MM.1S (cell line): ENCODE measurements around the gene TIMM21.

Experiments used
- DNase-seq: peaks from one replicate; pipeline ENCODE4 v3.0.0-alpha.2; 2015
- H2AFZ ChIP-seq: fragments of 300-600 bp; sonication (generic); 2 replicates; pipeline ENCODE4 v1.6.0; 2016; ENCODE audit warnings: antibody characterized with exemption, low read length
- H3F3A ChIP-seq: fragments of 300-600 bp; sonication (generic); 2 replicates; pipeline ENCODE4 v1.6.1; 2016; ENCODE audit warnings: mild to moderate bottlenecking, antibody characterized with exemption, low read length, moderate library complexity, mixed read lengths; ENCODE audit not compliant: insufficient read depth
- H3K27ac ChIP-seq: fragments of 300-600 bp; sonication (generic); 2 replicates; pipeline ENCODE4 v1.5.1; 2016; ENCODE audit warnings: mild to moderate bottlenecking, low read length
- H3K27me3 ChIP-seq: fragments of 300-600 bp; sonication (generic); replicated peaks from 2 replicates; pipeline ENCODE4 v1.6.0; 2016; ENCODE audit warnings: low read length; ENCODE audit not compliant: insufficient read depth
- H3K36me3 ChIP-seq: fragments of 300-600 bp; sonication (generic); replicated peaks from 2 replicates; pipeline ENCODE4 v1.6.1; 2016; ENCODE audit warnings: mild to moderate bottlenecking, low read length, mixed read lengths; ENCODE audit not compliant: insufficient read depth
- H3K4me1 ChIP-seq: fragments of 300-600 bp; sonication (generic); 2 replicates; pipeline ENCODE4 v1.6.1; 2016; ENCODE audit warnings: low read length, mixed read lengths
- H3K4me2 ChIP-seq: fragments of 300-600 bp; sonication (generic); 2 replicates; pipeline ENCODE4 v1.6.0; 2016; ENCODE audit warnings: low read depth, low read length
- H3K4me3 ChIP-seq: fragments of 300-600 bp; sonication (generic); 2 replicates; pipeline ENCODE4 v1.5.1; 2016; ENCODE audit warnings: low read length, mixed read lengths
- H3K79me2 ChIP-seq: fragments of 300-600 bp; sonication (generic); 2 replicates; pipeline ENCODE4 v1.6.1; 2016; ENCODE audit warnings: mixed run types, low read length, mixed read lengths
- H3K9ac ChIP-seq: fragments of 300-600 bp; sonication (generic); 2 replicates; pipeline ENCODE4 v1.6.1; 2016; ENCODE audit warnings: low read length, mixed read lengths
- H3K9me2 ChIP-seq: fragments of 300-600 bp; sonication (generic); replicated peaks from 2 replicates; pipeline ENCODE4 v1.6.1; 2016; ENCODE audit warnings: mild to moderate bottlenecking, low read length, mixed read lengths; ENCODE audit not compliant: insufficient read depth
- H3K9me3 ChIP-seq: fragments of 300-600 bp; sonication (generic); replicated peaks from 2 replicates; pipeline ENCODE4 v1.6.1; 2016; ENCODE audit warnings: mild to moderate bottlenecking, low read length, mixed read lengths; ENCODE audit not compliant: insufficient read depth
- H4K20me1 ChIP-seq: fragments of 300-600 bp; sonication (generic); 2 replicates; pipeline ENCODE4 v1.6.1; 2016; ENCODE audit warnings: mild to moderate bottlenecking, low read length, moderate library complexity, mixed read lengths; ENCODE audit not compliant: insufficient read depth
- EZH2 ChIP-seq: fragments of 300-600 bp; sonication (generic); optimal IDR thresholded peaks from 2 replicates; pipeline ENCODE3; 2017; ENCODE audit warnings: low read depth, mild to moderate bottlenecking, antibody characterized with exemption, low read length, mixed read lengths
- EZH2phosphoT487 ChIP-seq: fragments of 300-600 bp; sonication (generic); IDR thresholded peaks from 2 replicates; pipeline ENCODE4 v1.6.1; 2018; ENCODE audit warnings: antibody characterized with exemption, low read length
- TF ChIP-seq, protein P1 (sequence below): fragments of 300-600 bp; sonication (generic); IDR thresholded peaks from 2 replicates; pipeline ENCODE4 v1.5.1; 2016; ENCODE audit warnings: antibody characterized with exemption, low read length, mixed read lengths

TIMM21 gene

DNA sequence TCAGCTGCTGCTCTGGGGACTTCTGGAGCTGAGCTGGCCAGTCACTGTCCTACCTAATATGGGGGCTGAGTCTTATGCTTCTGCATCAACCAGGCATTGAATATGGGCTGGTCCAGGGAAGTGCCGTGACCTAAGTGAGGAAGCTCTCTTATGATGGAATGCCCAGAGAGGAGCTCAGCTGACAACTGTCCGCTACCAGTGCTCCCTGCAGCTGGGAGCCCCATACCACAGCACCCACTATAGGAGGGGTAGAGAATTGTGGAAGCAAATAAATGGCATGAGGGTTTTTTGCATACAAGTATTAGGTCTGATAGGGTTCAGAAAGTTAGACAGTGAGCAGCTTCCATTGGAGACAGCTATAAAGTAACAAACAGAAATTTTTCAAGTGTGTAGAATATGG lies 4.5 kb downstream of the TIMM21 start:
- H3K4me3 ChIP-seq, result no peak overlapping the region
- no peak overlapping the region for H2AFZ ChIP-seq
- H3K27me3 ChIP-seq, result no peaks in the 10 kb centered on the region
- H3K4me2 ChIP-seq, result no peak overlapping the region
- TF ChIP-seq, protein P1, sequence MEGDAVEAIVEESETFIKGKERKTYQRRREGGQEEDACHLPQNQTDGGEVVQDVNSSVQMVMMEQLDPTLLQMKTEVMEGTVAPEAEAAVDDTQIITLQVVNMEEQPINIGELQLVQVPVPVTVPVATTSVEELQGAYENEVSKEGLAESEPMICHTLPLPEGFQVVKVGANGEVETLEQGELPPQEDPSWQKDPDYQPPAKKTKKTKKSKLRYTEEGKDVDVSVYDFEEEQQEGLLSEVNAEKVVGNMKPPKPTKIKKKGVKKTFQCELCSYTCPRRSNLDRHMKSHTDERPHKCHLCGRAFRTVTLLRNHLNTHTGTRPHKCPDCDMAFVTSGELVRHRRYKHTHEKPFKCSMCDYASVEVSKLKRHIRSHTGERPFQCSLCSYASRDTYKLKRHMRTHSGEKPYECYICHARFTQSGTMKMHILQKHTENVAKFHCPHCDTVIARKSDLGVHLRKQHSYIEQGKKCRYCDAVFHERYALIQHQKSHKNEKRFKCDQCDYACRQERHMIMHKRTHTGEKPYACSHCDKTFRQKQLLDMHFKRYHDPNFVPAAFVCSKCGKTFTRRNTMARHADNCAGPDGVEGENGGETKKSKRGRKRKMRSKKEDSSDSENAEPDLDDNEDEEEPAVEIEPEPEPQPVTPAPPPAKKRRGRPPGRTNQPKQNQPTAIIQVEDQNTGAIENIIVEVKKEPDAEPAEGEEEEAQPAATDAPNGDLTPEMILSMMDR, result no peak; the same call in 1 of the 2 replicates
- TF ChIP-seq EZH2phosphoT487 (no peak), EZH2 (no peak)
- no peaks in the 10 kb centered on the region for H3K9me3 ChIP-seq
- H3K9ac ChIP-seq, result no peak overlapping the region
- no peak for DNase-seq
- peaks cover 16% of the 10 kb centered on the region for H3K4me1 ChIP-seq
- H3K36me3 ChIP-seq, result peaks cover 1% of the 10 kb centered on the region; the same call in 1 of the 2 replicates
- H3F3A ChIP-seq, result peaks cover 3% of the 10 kb centered on the region; the same call in 1 of the 2 replicates
- no peaks in the 10 kb centered on the region for H3K9me2 ChIP-seq
- no peaks in the 10 kb centered on the region for H4K20me1 ChIP-seq
- H3K27ac ChIP-seq, result no peak overlapping the region
- H3K79me2 ChIP-seq, result peaks cover 74% of the 10 kb centered on the region

DNA sequence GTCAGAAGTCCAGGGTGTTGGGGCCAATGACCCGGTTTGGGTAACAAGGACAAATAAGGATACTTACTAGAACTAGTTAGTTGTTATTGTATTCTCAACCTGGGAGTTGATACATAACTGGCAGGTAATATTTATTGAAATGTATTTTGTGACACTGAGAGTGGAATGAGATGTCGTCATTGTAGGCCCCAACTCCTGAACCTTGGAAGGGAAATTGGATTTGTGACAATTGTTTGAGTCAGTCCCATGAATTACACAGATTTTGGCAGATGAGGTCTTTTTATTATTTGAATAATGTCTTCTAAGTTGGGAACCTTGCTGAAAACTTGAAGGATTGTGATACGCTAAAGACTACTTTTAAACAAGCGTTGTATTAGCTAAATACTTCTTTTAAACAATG lies 5.1 kb downstream of the TIMM21 start:
- Histone ChIP-seq H3K9ac (no peak overlapping the region), H3K9me3 (no peaks in the 10 kb centered on the region), H2AFZ (no peak overlapping the region), H3K4me2 (no peak overlapping the region), H3K36me3 (peaks cover 5% of the 10 kb centered on the region; the same call in 1 of the 2 replicates), H3K4me3 (no peak overlapping the region), H4K20me1 (no peaks in the 10 kb centered on the region), H3K79me2 (peaks cover 74% of the 10 kb centered on the region), H3K9me2 (no peaks in the 10 kb centered on the region), H3K27ac (no peak overlapping the region), H3K27me3 (no peaks in the 10 kb centered on the region), H3F3A (no peaks in the 10 kb centered on the region), H3K4me1 (peaks cover 16% of the 10 kb centered on the region)
- no peak for DNase-seq
- TF ChIP-seq EZH2 (no peak), EZH2phosphoT487 (no peak)
- TF ChIP-seq, protein P1, result no peak

- Histone ChIP-seq H3F3A (no peaks in the 10 kb centered on the region), H2AFZ (no peak overlapping the region), H3K79me2 (peaks cover 70% of the 10 kb centered on the region), H3K9me2 (no peaks in the 10 kb centered on the region), H3K4me1 (peaks cover 16% of the 10 kb centered on the region), H3K9me3 (no peaks in the 10 kb centered on the region), H4K20me1 (no peaks in the 10 kb centered on the region), H3K27ac (no peak overlapping the region), H3K4me2 (no peak overlapping the region), H3K36me3 (peaks cover 5% of the 10 kb centered on the region; the same call in 1 of the 2 replicates), H3K27me3 (no peaks in the 10 kb centered on the region), H3K9ac (no peak overlapping the region), H3K4me3 (no peak overlapping the region)
- DNase-seq, result no peak
- TF ChIP-seq EZH2phosphoT487 (no peak), EZH2 (no peak)
- TF ChIP-seq, protein P1, result no peak
Observed at GRCh38 chr18:74153793-74154192, 5.5 kb downstream of the TIMM21 start.
